GM23338 (cell line): ENCODE results near the gene CDKN1C. TPM values are rescaled to one million over a fixed set of nuclear protein-coding genes. Genes with fewer than 3 reads are reported as not detected.

Experiments
- ATAC-seq: fragments of 200-7000 bp; cut with Tn5 transposase; 3 replicates; pipeline ENCODE4 v1.9.1; 2020
- DNase-seq: peaks from one replicate; pipeline ENCODE4 v3.0.0-alpha.2; 2015; ENCODE audit warnings: low spot score
- H2AFZ ChIP-seq: fragments of 200-600 bp; sonication (generic); 2 replicates; pipeline ENCODE4 v1.8.0; 2016; ENCODE audit warnings: antibody characterized with exemption, mild to moderate bottlenecking, moderate library complexity
- H3F3A ChIP-seq: fragments of 200-600 bp; sonication (generic); replicated peaks from 2 replicates; pipeline ENCODE4 v1.8.0; 2017; ENCODE audit warnings: antibody characterized with exemption, mixed run types, low read depth
- H3K27ac ChIP-seq: fragments of 200-600 bp; sonication (generic); 2 replicates; pipeline ENCODE4 v1.6.1; 2016; ENCODE audit warnings: low read depth
- H3K27me3 ChIP-seq: fragments of 200-600 bp; sonication (generic); 2 replicates; pipeline ENCODE4 v1.8.0; 2016; ENCODE audit warnings: mild to moderate bottlenecking, mixed run types, moderate library complexity; ENCODE audit not compliant: insufficient read depth
- H3K36me3 ChIP-seq: fragments of 200-600 bp; sonication (generic); 2 replicates; pipeline ENCODE4 v1.8.0; 2016; ENCODE audit warnings: mild to moderate bottlenecking; ENCODE audit not compliant: insufficient read depth
- H3K4me1 ChIP-seq: fragments of 200-600 bp; sonication (generic); 2 replicates; pipeline ENCODE4 v1.8.0; 2016; ENCODE audit warnings: mild to moderate bottlenecking, moderate library complexity; ENCODE audit not compliant: insufficient read depth
- H3K4me2 ChIP-seq: fragments of 200-600 bp; sonication (generic); 2 replicates; pipeline ENCODE4 v1.7.1; 2017; ENCODE audit warnings: mixed run types
- H3K4me3 ChIP-seq: fragments of 200-600 bp; sonication (generic); 2 replicates; pipeline ENCODE4 v1.6.1; 2016; ENCODE audit warnings: mixed run types
- H3K79me2 ChIP-seq: fragments of 200-600 bp; sonication (generic); replicated peaks from 2 replicates; pipeline ENCODE4 v1.8.0; 2017; ENCODE audit warnings: mild to moderate bottlenecking; ENCODE audit not compliant: insufficient read depth
- H3K9me2 ChIP-seq: fragments of 200-600 bp; sonication (generic); 2 replicates; pipeline ENCODE4 v1.8.0; 2017; ENCODE audit not compliant: insufficient read depth
- H4K20me1 ChIP-seq: fragments of 200-600 bp; sonication (generic); replicated peaks from 2 replicates; pipeline ENCODE4 v1.8.0; 2017; ENCODE audit warnings: mild to moderate bottlenecking; ENCODE audit not compliant: insufficient read depth
- H3K27ac Mint-ChIP-seq: 2 replicates; pipeline ENCODE4 v1.8.0; 2020; ENCODE audit warnings: inconsistent platforms, mild to moderate bottlenecking, moderate library complexity, mixed read lengths
- H3K27me3 Mint-ChIP-seq: 3 replicates; pipeline ENCODE4 v1.8.0; 2022; ENCODE audit warnings: low read depth, mild to moderate bottlenecking, moderate library complexity, mixed read lengths, inconsistent platforms; ENCODE audit not compliant: insufficient read depth, poor library complexity
- H3K36me3 Mint-ChIP-seq: 3 replicates; pipeline ENCODE4 v1.8.0; 2021; ENCODE audit warnings: low read depth, mild to moderate bottlenecking, inconsistent platforms, moderate library complexity, mixed read lengths
- H3K4me1 Mint-ChIP-seq: 3 replicates; pipeline ENCODE4 v1.8.0; 2020; ENCODE audit warnings: mild to moderate bottlenecking, inconsistent platforms, mixed read lengths
- H3K4me3 Mint-ChIP-seq: 3 replicates; pipeline ENCODE4 v1.8.0; 2021; ENCODE audit warnings: moderate library complexity, mild to moderate bottlenecking, inconsistent platforms, mixed read lengths
- H3K9me3 Mint-ChIP-seq: 3 replicates; pipeline ENCODE4 v1.8.0; 2020; ENCODE audit warnings: moderate library complexity, mild to moderate bottlenecking, inconsistent platforms, mixed read lengths
- CREB1 ChIP-seq: fragments of 250-450 bp; sonication (Bioruptor Pico); IDR thresholded peaks from 2 replicates; pipeline ENCODE4 v1.5.0; 2020; ENCODE audit warnings: low read depth, mild to moderate bottlenecking, moderate library complexity
- CTCF ChIP-seq, 2 experiments: fragments of 200-600 bp in 1 of 2; sonication (generic) in 1 of 2; conservative IDR thresholded peaks; 2 replicates each; pipeline versions ENCODE4 v1.5.1 to v1.6.1; 2016 to 2017; ENCODE audit warnings: antibody characterized with exemption in 2 of 2, low read depth in 2 of 2, mild to moderate bottlenecking in 2 of 2, moderate library complexity in 1 of 2
- ETS1 ChIP-seq: IDR thresholded peaks from 2 replicates; pipeline ENCODE4 v1.6.1; 2016; ENCODE audit warnings: antibody characterized with exemption
- EZH2 ChIP-seq: fragments of 200-600 bp; sonication (generic); IDR thresholded peaks from one replicate; pipeline ENCODE4 v1.8.0; 2017; ENCODE audit warnings: antibody characterized with exemption, mild to moderate bottlenecking, low read depth; ENCODE audit not compliant: unreplicated experiment
- EZH2phosphoT487 ChIP-seq: fragments of 200-600 bp; sonication (generic); IDR thresholded peaks from one replicate; pipeline ENCODE4 v1.8.1; 2018; ENCODE audit warnings: antibody characterized with exemption; ENCODE audit not compliant: unreplicated experiment
- JUNB ChIP-seq: IDR thresholded peaks from one replicate; pipeline ENCODE4 v1.6.1; 2016; ENCODE audit warnings: antibody characterized with exemption; ENCODE audit not compliant: unreplicated experiment
- NANOG ChIP-seq: IDR thresholded peaks from 2 replicates; pipeline ENCODE4 v1.6.1; 2016; ENCODE audit warnings: antibody characterized with exemption, borderline replicate concordance
- POLR2AphosphoS5 ChIP-seq: IDR thresholded peaks from 2 replicates; pipeline ENCODE4 v1.6.1; 2016; ENCODE audit warnings: antibody characterized with exemption, low read depth
- REST ChIP-seq: IDR thresholded peaks from one replicate; pipeline ENCODE4 v1.6.1; 2018; ENCODE audit warnings: antibody characterized with exemption; ENCODE audit not compliant: unreplicated experiment
- STAT1 ChIP-seq: IDR thresholded peaks from one replicate; pipeline ENCODE4 v1.6.1; 2016; ENCODE audit warnings: antibody characterized with exemption; ENCODE audit not compliant: unreplicated experiment
- ZNF114 ChIP-seq: fragments of 250-450 bp; sonication (Bioruptor Pico); IDR thresholded peaks from 2 replicates; pipeline ENCODE4 v1.5.0; 2020; ENCODE audit warnings: mild to moderate bottlenecking, moderate library complexity
- ZNF331 ChIP-seq: fragments of 250-450 bp; sonication (Bioruptor Pico); IDR thresholded peaks from 2 replicates; pipeline ENCODE4 v1.5.0; 2020; ENCODE audit warnings: low read depth, mild to moderate bottlenecking, moderate library complexity
- ZNF462 ChIP-seq: fragments of 250-450 bp; sonication (Bioruptor Pico); IDR thresholded peaks from 2 replicates; pipeline ENCODE4 v1.5.0; 2020; ENCODE audit warnings: mild to moderate bottlenecking, moderate library complexity
- polyA plus RNA-seq: library from polyadenylated mRNA; unstranded; fragments of >200 nt; fragmentation: Nextera tagmentation; extraction: Ambion mirVana; gene quantifications from 2 replicates; pipeline ENCODE4 v1.2.1, GENCODE V29; 2016
- total RNA-seq: library from RNA; depleted of rRNA; stranded (reverse); fragments of >200 nt; shearing (Covaris generic); gene quantifications from 2 replicates; pipeline ENCODE4 v1.2.3, GENCODE V29; 2014

The CDKN1C gene
- total and polyA plus RNA-seq, 2 experiments from 2014 or later: 19.3 to 23.5 TPM

GRCh38 chr11:2847561-2847960 is 38.0 kb downstream of the CDKN1C start:
- TF ChIP-seq ZNF331 (CRISPR knock-in tag): no peak
- no peak for TF ChIP-seq ZNF114 (CRISPR knock-in tag)
- no peak for TF ChIP-seq NANOG
- no peak for TF ChIP-seq ZNF462 (CRISPR knock-in tag)
- TF ChIP-seq CREB1 (CRISPR knock-in tag): no peak
- no peak for TF ChIP-seq REST
- TF ChIP-seq EZH2phosphoT487: no peak
- TF ChIP-seq ETS1: no peak
- TF ChIP-seq POLR2AphosphoS5: no peak
- no peak for TF ChIP-seq CTCF (conservative IDR thresholded peaks at IDR 0.05; ENCODE audit: low read depth in 2 of 2)
- no peak for TF ChIP-seq JUNB
- no peak for TF ChIP-seq STAT1
- no peak for TF ChIP-seq EZH2
- no peak overlapping the region for H3K4me3 ChIP-seq
- no peaks in the 10 kb centered on the region for H3K27me3 ChIP-seq

More at GRCh38 chr11:2847561-2847960, 38.0 kb downstream of the CDKN1C start:
- Histone ChIP-seq H2AFZ (no peak overlapping the region), H3K27ac (no peak overlapping the region), H3K4me1 (no peaks in the 10 kb centered on the region), H3F3A (no peaks in the 10 kb centered on the region), H3K4me2 (no peak overlapping the region), H3K36me3 (no peaks in the 10 kb centered on the region), H3K79me2 (no peaks in the 10 kb centered on the region), H3K9me2 (no peaks in the 10 kb centered on the region), H4K20me1 (no peaks in the 10 kb centered on the region)
- DNase-seq: no peak
- no peaks in the 10 kb centered on the region for H3K9me3 Mint-ChIP-seq
- H3K27ac Mint-ChIP-seq: no peak overlapping the region
- H3K36me3 Mint-ChIP-seq: no peaks in the 10 kb centered on the region
- no peak for ATAC-seq
- H3K4me3 Mint-ChIP-seq: no peak overlapping the region
- peaks cover 11% of the 10 kb centered on the region for H3K27me3 Mint-ChIP-seq
- H3K4me1 Mint-ChIP-seq: peaks cover 8% of the 10 kb centered on the region; the same call in 2 of the 3 replicates
